SIG-M5 treated with dmso at 0.1 percent for 504 hours (cell line): ENCODE data around the gene MMEL1.

ENCODE experiments used
- DNase-seq: peaks from one replicate; lab custom pipeline; 2025; ENCODE audit not compliant: unreplicated experiment; lab: John Stamatoyannopoulos, UW

MMEL1 gene

GRCh38 chr1:2606881-2607621 lies 25.8 kb downstream of the MMEL1 start:
- DNase-seq = no peak

GRCh38 chr1:2606396-2606880 lies 26.4 kb downstream of the MMEL1 start:
- no peak for DNase-seq

GRCh38 chr1:2605509-2606395 lies 27.1 kb downstream of the MMEL1 start:
- no peak for DNase-seq

- DNase-seq = no peak
Measured at GRCh38 chr1:2604844-2605508, 27.8 kb downstream of the MMEL1 start.

GRCh38 chr1:2604156-2604843 lies 28.5 kb downstream of the MMEL1 start:
- no peak for DNase-seq

- no peak for DNase-seq
Measured at GRCh38 chr1:2603521-2604155, 29.2 kb downstream of the MMEL1 start.

GRCh38 chr1:2602866-2603520 lies 29.8 kb downstream of the MMEL1 start:
- DNase-seq = no peak

- DNase-seq = no peak
Measured at GRCh38 chr1:2602311-2602835, 30.4 kb downstream of the MMEL1 start.

- DNase-seq = no peak
Measured at GRCh38 chr1:2601721-2602303, 31.0 kb downstream of the MMEL1 start.

GRCh38 chr1:2598329-2598931 lies 34.4 kb downstream of the MMEL1 start:
- DNase-seq = no peak

- no peak for DNase-seq
Measured at GRCh38 chr1:2597441-2598328, 35.1 kb downstream of the MMEL1 start.

- no peak for DNase-seq
Measured at GRCh38 chr1:2596530-2597333, 36.1 kb downstream of the MMEL1 start.

GRCh38 chr1:2595812-2596529 lies 36.8 kb downstream of the MMEL1 start:
- no peak for DNase-seq

GRCh38 chr1:2595261-2595811 lies 37.5 kb downstream of the MMEL1 start:
- DNase-seq = no peak

GRCh38 chr1:2594641-2595131 lies 38.1 kb downstream of the MMEL1 start:
- DNase-seq = no peak
